ENCODE results near the gene EIF4G3. TPM values are rescaled to one million over a fixed set of nuclear protein-coding genes. Genes with fewer than 3 reads are reported as not detected.

EIF4G3 gene
- total RNA-seq, 1 experiment from 2014 or later = 72.0 TPM

GRCh38 chr1:20999525-21000244 is 177.0 kb downstream of the EIF4G3 start:
- H3K79me2 ChIP-seq (ENCODE audit: insufficient read depth, low read length) = no peaks in the 10 kb centered on the region
- H3K27me3 ChIP-seq (ENCODE audit: insufficient read depth, low read length) = no peaks in the 10 kb centered on the region; the same call in 1 of the 2 replicates
- no peak overlapping the region for H2BK15ac ChIP-seq (ENCODE audit: low read depth, low read length)
- no peaks in the 10 kb centered on the region for H3K9me3 ChIP-seq (ENCODE audit: control insufficient read depth, low read depth, low read length)
- no peak overlapping the region for H4K5ac ChIP-seq (ENCODE audit: insufficient read length, low read depth, low read length)
- no peak overlapping the region for H3K4me2 ChIP-seq (ENCODE audit: insufficient read depth, insufficient read length, low read length)
- no peak overlapping the region for H3K27ac Mint-ChIP-seq
- H4K91ac ChIP-seq (ENCODE audit: insufficient read length, low read depth, low read length) = no peak overlapping the region
- H3K14ac ChIP-seq (ENCODE audit: insufficient read depth, low read length) = no peak overlapping the region
- no peak overlapping the region for H3K18ac ChIP-seq (ENCODE audit: insufficient read length, low read depth, low read length)
- no peak overlapping the region for H2BK20ac ChIP-seq (ENCODE audit: low read depth, low read length, poor library complexity, severe bottlenecking)
- H3K4me1 ChIP-seq (ENCODE audit: insufficient read depth, low read length) = no peaks in the 10 kb centered on the region
- no peak for TF ChIP-seq CTCF (conservative IDR thresholded peaks at IDR 0.05)
- no peak overlapping the region for H3T11ph ChIP-seq (ENCODE audit: low read length)
- no peak overlapping the region for H3K4ac ChIP-seq (ENCODE audit: low read depth, low read length)
- peaks cover 0 to 4% of the 10 kb centered on the region in 2 experiments; a peak in 1 of 4 replicates for H3K4me1 Mint-ChIP-seq
- no peaks in the 10 kb centered on the region for H3K79me1 ChIP-seq (ENCODE audit: insufficient read depth, low read depth, low read length, poor library complexity, severe bottlenecking)
- H3K9me3 Mint-ChIP-seq = no peaks in the 10 kb centered on the region
- H2BK5ac ChIP-seq (ENCODE audit: insufficient read length, low read length) = no peak overlapping the region
- no peak for DNase-seq
- no peak overlapping the region for H4K8ac ChIP-seq (replicated peaks; ENCODE audit: insufficient read length, low read depth, low read length)
- no peaks in the 10 kb centered on the region for H3K23me2 ChIP-seq (ENCODE audit: insufficient read length, low read depth, low read length, poor library complexity, severe bottlenecking)
- H2AFZ ChIP-seq (ENCODE audit: low read length) = no peak overlapping the region
- no peak overlapping the region for H3K27ac ChIP-seq (ENCODE audit: insufficient read length, low read depth, low read length)
- H3K4me3 Mint-ChIP-seq = no peak overlapping the region
- no peak overlapping the region for H3K23ac ChIP-seq (ENCODE audit: insufficient read length, low read depth, low read length)
- no CpG with 5 or more reads among the region's 4 CpGs for WGBS (ENCODE audit: extremely low coverage, insufficient read length, low lambda C conversion rate)
- no peaks in the 10 kb centered on the region for H3K27me3 Mint-ChIP-seq (ENCODE audit: low read depth)
- no peak overlapping the region for H3K9ac ChIP-seq (ENCODE audit: extremely low read depth, insufficient read length, low read length)
- H4K20me1 ChIP-seq (ENCODE audit: control insufficient read depth, insufficient read depth, insufficient read length) = no peaks in the 10 kb centered on the region
- H2AK5ac ChIP-seq (ENCODE audit: insufficient read length, low read length) = no peak overlapping the region
- no peak overlapping the region for H3K56ac ChIP-seq (ENCODE audit: insufficient read length, low read depth, low read length)
- no peak overlapping the region for H2BK12ac ChIP-seq (ENCODE audit: insufficient read length, low read depth, low read length)
- H3K36me3 Mint-ChIP-seq (ENCODE audit: insufficient read depth in 1 of 3, low read depth in 3 of 3) = peaks cover 0 to 4% (median 0%) of the 10 kb centered on the region in 3 experiments; a peak in 1 of 7 replicates
- H2BK120ac ChIP-seq (ENCODE audit: low read depth, low read length, poor library complexity, severe bottlenecking) = no peak overlapping the region
